Body of pancreas (tissue), 4 donors: ENCODE data around the gene PDE6H.

Experiments
- POLR2A ChIP-seq, 3 donors: fragments of 450-650 bp; IDR thresholded peaks; one replicate each; pipeline ENCODE4 v1.6.1; 2016; ENCODE audit warnings: antibody characterized with exemption in 3 of 3, mild to moderate bottlenecking in 2 of 3
- TF ChIP-seq, protein P1 (sequence below), 7 experiments: fragments of 450-650 bp in 4 of 7; fragments of 200-600 bp in 3 of 7; sonication (generic) in 3 of 7; IDR thresholded peaks; one replicate each; pipeline ENCODE4 v1.5.1; 2016 to 2019; ENCODE audit warnings: antibody characterized with exemption in 7 of 7

DNA sequence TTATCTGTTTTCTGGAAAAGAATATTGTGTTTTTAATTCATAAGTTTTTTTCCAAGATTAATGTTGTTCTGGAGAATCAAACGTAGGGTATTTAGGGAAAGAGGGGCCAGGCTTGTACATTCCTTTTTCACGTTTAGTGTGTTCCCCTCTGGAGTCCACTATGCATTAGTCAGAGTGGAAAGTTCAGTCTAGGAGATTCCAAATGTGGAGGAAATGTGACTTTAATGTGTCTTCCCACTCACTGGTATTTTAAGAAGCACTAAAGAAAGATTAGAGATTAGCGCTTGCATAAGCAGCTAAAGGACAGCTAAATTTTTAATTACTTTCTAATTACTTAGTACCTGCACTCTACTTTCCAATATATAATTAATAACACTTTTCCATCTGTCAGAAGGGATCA lies 4.4 kb upstream of the PDE6H start:
- TF ChIP-seq, protein P1, sequence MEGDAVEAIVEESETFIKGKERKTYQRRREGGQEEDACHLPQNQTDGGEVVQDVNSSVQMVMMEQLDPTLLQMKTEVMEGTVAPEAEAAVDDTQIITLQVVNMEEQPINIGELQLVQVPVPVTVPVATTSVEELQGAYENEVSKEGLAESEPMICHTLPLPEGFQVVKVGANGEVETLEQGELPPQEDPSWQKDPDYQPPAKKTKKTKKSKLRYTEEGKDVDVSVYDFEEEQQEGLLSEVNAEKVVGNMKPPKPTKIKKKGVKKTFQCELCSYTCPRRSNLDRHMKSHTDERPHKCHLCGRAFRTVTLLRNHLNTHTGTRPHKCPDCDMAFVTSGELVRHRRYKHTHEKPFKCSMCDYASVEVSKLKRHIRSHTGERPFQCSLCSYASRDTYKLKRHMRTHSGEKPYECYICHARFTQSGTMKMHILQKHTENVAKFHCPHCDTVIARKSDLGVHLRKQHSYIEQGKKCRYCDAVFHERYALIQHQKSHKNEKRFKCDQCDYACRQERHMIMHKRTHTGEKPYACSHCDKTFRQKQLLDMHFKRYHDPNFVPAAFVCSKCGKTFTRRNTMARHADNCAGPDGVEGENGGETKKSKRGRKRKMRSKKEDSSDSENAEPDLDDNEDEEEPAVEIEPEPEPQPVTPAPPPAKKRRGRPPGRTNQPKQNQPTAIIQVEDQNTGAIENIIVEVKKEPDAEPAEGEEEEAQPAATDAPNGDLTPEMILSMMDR (IDR thresholded peaks at IDR 0.05), result no peak
- TF ChIP-seq POLR2A (IDR thresholded peaks at IDR 0.05), result no peak
